HG02678 (cell line): ENCODE data around the gene ZNF565.
A peak's percentile ranks its signal among the peaks of the same experiment; 100 is the strongest.
"Not testable (repeated sequence)": the region's sequence is repeated elsewhere in the genome, so short reads cannot be mapped to it uniquely, and the experiment has no call there.

Experiments used
- ATAC-seq: cut with Tn5 transposase; IDR thresholded peaks from one replicate; pipeline ENCODE4 v1.9.1; 2021; ENCODE audit warnings: mild to moderate bottlenecking, moderate library complexity; ENCODE audit not compliant: unreplicated experiment

Gene ZNF565

GRCh38 chr19:36214386-36215275 is at the start of gene ZNF565, which contains the start of gene ZNF146:
ZNF565 (minus strand) TSS chr19:36214665; CDS start chr19:36201985, 12,680 bp downstream.
ZNF146 (plus strand) TSS chr19:36215106; CDS start chr19:36236441, 21,335 bp downstream.
- ATAC-seq, result peak; percentile 92

- no peak for ATAC-seq
Measured at GRCh38 chr19:36259211-36259610, 44.7 kb upstream of the ZNF565 start.

- ATAC-seq, result no peak
Measured at GRCh38 chr19:36258028-36258875, 43.8 kb upstream of the ZNF565 start.

GRCh38 chr19:36257520-36257876 is 43.0 kb upstream of the ZNF565 start:
- ATAC-seq, result no peak

GRCh38 chr19:36256853-36257519 is 42.5 kb upstream of the ZNF565 start:
- ATAC-seq, result no peak

GRCh38 chr19:36256064-36256463 is 41.6 kb upstream of the ZNF565 start:
- no peak for ATAC-seq

- no peak for ATAC-seq
Measured at GRCh38 chr19:36255316-36255715, 40.9 kb upstream of the ZNF565 start.

- ATAC-seq, result no peak
Measured at GRCh38 chr19:36254848-36255247, 40.4 kb upstream of the ZNF565 start.

- ATAC-seq, result no peak
Measured at GRCh38 chr19:36252047-36252446, 37.6 kb upstream of the ZNF565 start.

GRCh38 chr19:36246006-36246481 is 31.6 kb upstream of the ZNF565 start:
- ATAC-seq, result no peak

- no peak for ATAC-seq
Measured at GRCh38 chr19:36245210-36246005, 30.9 kb upstream of the ZNF565 start.

GRCh38 chr19:36244066-36244465 is 29.6 kb upstream of the ZNF565 start:
- no peak for ATAC-seq

GRCh38 chr19:36236946-36237310 is 22.5 kb upstream of the ZNF565 start:
- ATAC-seq, result no peak

GRCh38 chr19:36236304-36236945 is 22.0 kb upstream of the ZNF565 start:
- ATAC-seq, result no peak

- ATAC-seq, result not testable (repeated sequence)
Measured at GRCh38 chr19:36233626-36234025, 19.2 kb upstream of the ZNF565 start.

- ATAC-seq, result no peak
Measured at GRCh38 chr19:36225219-36225892, 10.9 kb upstream of the ZNF565 start.

- ATAC-seq, result no peak
Measured at GRCh38 chr19:36222503-36222902, 8.0 kb upstream of the ZNF565 start.

- no peak for ATAC-seq
Measured at GRCh38 chr19:36221474-36221873, 7.0 kb upstream of the ZNF565 start.
